IMR-90 (cell line): ENCODE measurements around the gene PES1.

Experiments
- BHLHE40 ChIP-seq: fragments of 150-350 bp; IDR thresholded peaks from 2 replicates; pipeline ENCODE4 v1.6.1; 2016; ENCODE audit warnings: mild to moderate bottlenecking, low read depth, low read length
- CEBPB ChIP-seq: IDR thresholded peaks from 2 replicates; pipeline ENCODE4 v1.6.1; 2012; ENCODE audit warnings: low read depth, low read length, improper control_type of control experiment
- MAFK ChIP-seq: IDR thresholded peaks from 2 replicates; pipeline ENCODE4 v1.6.1; 2012; ENCODE audit warnings: low read depth, low read length, improper control_type of control experiment
- MXI1 ChIP-seq: IDR thresholded peaks from 2 replicates; pipeline ENCODE4 v1.6.1; 2012; ENCODE audit warnings: low read depth, mild to moderate bottlenecking, low read length, moderate library complexity, borderline replicate concordance
- POLR2A ChIP-seq: IDR thresholded peaks from 2 replicates; pipeline ENCODE4 v1.6.1; 2012; ENCODE audit warnings: mild to moderate bottlenecking, low read depth, low read length
- RAD21 ChIP-seq: IDR thresholded peaks from 2 replicates; pipeline ENCODE4 v1.6.1; 2012; ENCODE audit warnings: low read length, improper control_type of control experiment
- RCOR1 ChIP-seq: IDR thresholded peaks from 2 replicates; pipeline ENCODE4 v1.6.1; 2012; ENCODE audit warnings: mild to moderate bottlenecking, low read length, improper control_type of control experiment; ENCODE audit not compliant: insufficient replicate concordance
- SMC3 ChIP-seq: fragments of 150-350 bp; IDR thresholded peaks from 2 replicates; pipeline ENCODE4 v1.6.1; 2016; ENCODE audit warnings: low read depth, mild to moderate bottlenecking, antibody characterized with exemption, low read length, moderate library complexity
- USF2 ChIP-seq: fragments of 150-350 bp; IDR thresholded peaks from 2 replicates; pipeline ENCODE4 v1.6.1; 2017; ENCODE audit warnings: mild to moderate bottlenecking, antibody characterized with exemption, low read length, low read depth
- TF ChIP-seq, protein P1 (sequence below): conservative IDR thresholded peaks from 2 replicates; pipeline ENCODE4 v1.5.1; 2012; ENCODE audit warnings: mild to moderate bottlenecking, low read depth, low read length, improper control_type of control experiment
- TF ChIP-seq, protein P2 (sequence below): fragments of 150-350 bp; IDR thresholded peaks from 2 replicates; pipeline ENCODE4 v1.6.1; 2016; ENCODE audit warnings: low read depth, mild to moderate bottlenecking, low read length, moderate library complexity, borderline replicate concordance

- TF ChIP-seq, protein P1, sequence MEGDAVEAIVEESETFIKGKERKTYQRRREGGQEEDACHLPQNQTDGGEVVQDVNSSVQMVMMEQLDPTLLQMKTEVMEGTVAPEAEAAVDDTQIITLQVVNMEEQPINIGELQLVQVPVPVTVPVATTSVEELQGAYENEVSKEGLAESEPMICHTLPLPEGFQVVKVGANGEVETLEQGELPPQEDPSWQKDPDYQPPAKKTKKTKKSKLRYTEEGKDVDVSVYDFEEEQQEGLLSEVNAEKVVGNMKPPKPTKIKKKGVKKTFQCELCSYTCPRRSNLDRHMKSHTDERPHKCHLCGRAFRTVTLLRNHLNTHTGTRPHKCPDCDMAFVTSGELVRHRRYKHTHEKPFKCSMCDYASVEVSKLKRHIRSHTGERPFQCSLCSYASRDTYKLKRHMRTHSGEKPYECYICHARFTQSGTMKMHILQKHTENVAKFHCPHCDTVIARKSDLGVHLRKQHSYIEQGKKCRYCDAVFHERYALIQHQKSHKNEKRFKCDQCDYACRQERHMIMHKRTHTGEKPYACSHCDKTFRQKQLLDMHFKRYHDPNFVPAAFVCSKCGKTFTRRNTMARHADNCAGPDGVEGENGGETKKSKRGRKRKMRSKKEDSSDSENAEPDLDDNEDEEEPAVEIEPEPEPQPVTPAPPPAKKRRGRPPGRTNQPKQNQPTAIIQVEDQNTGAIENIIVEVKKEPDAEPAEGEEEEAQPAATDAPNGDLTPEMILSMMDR, result no peak
- no peak for TF ChIP-seq USF2
- TF ChIP-seq, protein P2, sequence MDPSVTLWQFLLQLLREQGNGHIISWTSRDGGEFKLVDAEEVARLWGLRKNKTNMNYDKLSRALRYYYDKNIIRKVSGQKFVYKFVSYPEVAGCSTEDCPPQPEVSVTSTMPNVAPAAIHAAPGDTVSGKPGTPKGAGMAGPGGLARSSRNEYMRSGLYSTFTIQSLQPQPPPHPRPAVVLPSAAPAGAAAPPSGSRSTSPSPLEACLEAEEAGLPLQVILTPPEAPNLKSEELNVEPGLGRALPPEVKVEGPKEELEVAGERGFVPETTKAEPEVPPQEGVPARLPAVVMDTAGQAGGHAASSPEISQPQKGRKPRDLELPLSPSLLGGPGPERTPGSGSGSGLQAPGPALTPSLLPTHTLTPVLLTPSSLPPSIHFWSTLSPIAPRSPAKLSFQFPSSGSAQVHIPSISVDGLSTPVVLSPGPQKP, result no peak
- TF ChIP-seq MAFK, result no peak
- no peak for TF ChIP-seq CEBPB
- no peak for TF ChIP-seq SMC3
- TF ChIP-seq RAD21, result no peak
- no peak for TF ChIP-seq POLR2A
- no peak for TF ChIP-seq MXI1
- TF ChIP-seq RCOR1, result no peak
- no peak for TF ChIP-seq BHLHE40
These were observed 12.1 kb upstream of the PES1 start for GRCh38 chr22:30603801-30604200.
